Measurements from ENCODE around the gene PTPN4.

PTPN4 gene

GRCh38 chr2:119759451-119760236 is at the start of gene PTPN4:
Gene PTPN4, plus strand, starts transcription at chr2:119759922. Its CDS starts 49,932 bp downstream, at chr2:119809854.
- DNase-seq = peak; percentile 93 to 99 (median 98)

GRCh38 chr2:119710281-119710680 is 49.4 kb upstream of the PTPN4 start:
- no peak for DNase-seq

GRCh38 chr2:119711352-119711751 is 48.4 kb upstream of the PTPN4 start:
- no peak for DNase-seq

GRCh38 chr2:119712571-119712970 is 47.2 kb upstream of the PTPN4 start:
- DNase-seq = no peak

- DNase-seq = no peak
Measured at GRCh38 chr2:119713819-119714490, 45.8 kb upstream of the PTPN4 start.

GRCh38 chr2:119715409-119716283 is 44.1 kb upstream of the PTPN4 start:
- no peak for DNase-seq

GRCh38 chr2:119716284-119716672 is 43.4 kb upstream of the PTPN4 start:
- DNase-seq = no peak

GRCh38 chr2:119718501-119719260 is 41.0 kb upstream of the PTPN4 start:
- no peak for DNase-seq

GRCh38 chr2:119719261-119719627 is 40.5 kb upstream of the PTPN4 start:
- DNase-seq = no peak

GRCh38 chr2:119721043-119721442 is 38.7 kb upstream of the PTPN4 start:
- DNase-seq = no peak

GRCh38 chr2:119721462-119721861 is 38.3 kb upstream of the PTPN4 start:
- DNase-seq = no peak

GRCh38 chr2:119721904-119722303 is 37.8 kb upstream of the PTPN4 start:
- DNase-seq = no peak

- no peak for DNase-seq
Measured at GRCh38 chr2:119723186-119723585, 36.5 kb upstream of the PTPN4 start.

- DNase-seq = no peak
Measured at GRCh38 chr2:119723784-119724467, 35.8 kb upstream of the PTPN4 start.

GRCh38 chr2:119724656-119725485 is 34.9 kb upstream of the PTPN4 start:
- DNase-seq = no peak

- no peak for DNase-seq
Measured at GRCh38 chr2:119727493-119727892, 32.2 kb upstream of the PTPN4 start.

GRCh38 chr2:119728421-119728820 is 31.3 kb upstream of the PTPN4 start:
- no peak for DNase-seq

- peak in 1 of 3 experiments; percentile 17 for DNase-seq
Measured at GRCh38 chr2:119730671-119731177, 29.0 kb upstream of the PTPN4 start.

GRCh38 chr2:119731983-119732382 is 27.7 kb upstream of the PTPN4 start:
- no peak for DNase-seq

GRCh38 chr2:119732601-119733164 is 27.0 kb upstream of the PTPN4 start:
- no peak for DNase-seq

Measured in NCI-H1417 (cell line).